Keratinocyte (primary cell): ENCODE measurements around the gene BTLA. TPM values are rescaled to one million over a fixed set of nuclear protein-coding genes. Genes with fewer than 3 reads are reported as not detected.

Experiments used
- DNase-seq: peaks from one replicate; pipeline ENCODE4 v3.0.0-alpha.2; 2011; ENCODE audit warnings: low read depth, missing footprints, low spot score
- FAIRE-seq: peaks from 2 replicates; lab custom pipeline; 2011; peaks lifted over from hg19 to GRCh38; lab: Jason Lieb, UNC
- H2AFZ ChIP-seq: 2 replicates; pipeline ENCODE4 v1.6.0; 2012; ENCODE audit warnings: low read length, control low read depth, inconsistent platforms; ENCODE audit not compliant: control insufficient read depth
- H3K27ac ChIP-seq: 2 replicates; pipeline ENCODE4 v1.5.1; 2011; ENCODE audit warnings: low read length; ENCODE audit not compliant: control insufficient read depth, insufficient read depth
- H3K27me3 ChIP-seq: 3 replicates; pipeline ENCODE4 v1.6.0; 2011; ENCODE audit warnings: low read length; ENCODE audit not compliant: control insufficient read depth, insufficient read depth; ENCODE audit errors: extremely low read depth
- H3K36me3 ChIP-seq, 2 experiments: 2 replicates in 1 of 2; 3 replicates in 1 of 2; pipeline ENCODE4 v1.5.1; 2011; ENCODE audit warnings: low read length in 2 of 2, mild to moderate bottlenecking in 1 of 2; ENCODE audit not compliant: control insufficient read depth in 2 of 2, insufficient read depth in 2 of 2; ENCODE audit errors: extremely low read depth in 1 of 2
- H3K4me1 ChIP-seq: 3 replicates; pipeline ENCODE4 v1.5.1; 2011; ENCODE audit warnings: low read length; ENCODE audit not compliant: control insufficient read depth, insufficient read depth; ENCODE audit errors: extremely low read depth
- H3K4me2 ChIP-seq: 3 replicates; pipeline ENCODE4 v1.6.0; 2011; ENCODE audit warnings: low read depth, low read length; ENCODE audit not compliant: control insufficient read depth, insufficient read depth; ENCODE audit errors: extremely low read depth
- H3K4me3 ChIP-seq, 3 experiments: fragments of 200-600 bp in 1 of 3; sonication (generic) in 1 of 3; 2 replicates in 2 of 3; 3 replicates in 1 of 3; pipeline ENCODE4 v1.5.1; 2011 to 2016; ENCODE audit warnings: low read length in 3 of 3, mild to moderate bottlenecking in 3 of 3, control low read depth in 2 of 3, inconsistent platforms in 1 of 3, low read depth in 1 of 3, mixed read lengths in 1 of 3, mixed run types in 1 of 3, moderate library complexity in 1 of 3; ENCODE audit not compliant: control insufficient read depth in 2 of 3, insufficient read depth in 2 of 3; ENCODE audit errors: extremely low read depth in 1 of 3
- H3K79me2 ChIP-seq: 2 replicates; pipeline ENCODE4 v1.6.0; 2012; ENCODE audit warnings: low read length; ENCODE audit not compliant: control insufficient read depth, insufficient read depth
- H3K9ac ChIP-seq: 3 replicates; pipeline ENCODE4 v1.6.0; 2011; ENCODE audit warnings: low read length; ENCODE audit not compliant: control insufficient read depth, insufficient read depth; ENCODE audit errors: extremely low read depth
- H3K9me1 ChIP-seq: 3 replicates; pipeline ENCODE4 v1.6.0; 2011; ENCODE audit warnings: low read length; ENCODE audit not compliant: control insufficient read depth, insufficient read depth; ENCODE audit errors: extremely low read depth
- H3K9me3 ChIP-seq: 2 replicates; pipeline ENCODE4 v1.5.1; 2012; ENCODE audit warnings: low read depth, low read length; ENCODE audit not compliant: control insufficient read depth
- H4K20me1 ChIP-seq: 3 replicates; pipeline ENCODE4 v1.6.0; 2011; ENCODE audit warnings: low read length; ENCODE audit not compliant: control insufficient read depth, insufficient read depth; ENCODE audit errors: extremely low read depth
- CTCF ChIP-seq, 3 experiments: IDR thresholded peaks in 1 of 3; conservative IDR thresholded peaks in 1 of 3; optimal IDR thresholded peaks in 1 of 3; 2 replicates in 2 of 3; 3 replicates in 1 of 3; pipeline versions ENCODE3 to v1.5.1; 2011; ENCODE audit warnings: low read length in 3 of 3, mild to moderate bottlenecking in 3 of 3, moderate library complexity in 2 of 3, control low read depth in 1 of 3, inconsistent platforms in 1 of 3; ENCODE audit not compliant: insufficient read depth in 2 of 3; ENCODE audit errors: extremely low read depth in 1 of 3
- EZH2 ChIP-seq: IDR thresholded peaks from one replicate; pipeline ENCODE4 v1.6.1; 2012; ENCODE audit warnings: inconsistent platforms, mild to moderate bottlenecking, low read length, moderate library complexity
- dilution Hi-C: fragments of 300-500 bp; cut with MboI; formaldehyde crosslinking; loops from one replicate; pipeline ENCODE4 v1.7.0; 2020; ENCODE audit warnings: low sequenced_read_pairs; ENCODE audit not compliant: extremely low pct_ligation_motif_present
- polyA plus RNA-seq, 5 experiments: library from polyadenylated mRNA; depleted of rRNA in 3 of 5; stranded (reverse) in 3 of 5; stranded (forward) in 1 of 5; unstranded in 1 of 5; fragments of >200 nt; gene quantifications; 1 replicate in 1 of 5; 2 replicates in 3 of 5; 3 replicates in 1 of 5; pipeline versions ENCODE4 v1.2.1 to v1.2.3, GENCODE V29; 2011 to 2012; ENCODE audit warnings: missing spikeins in 2 of 5, low read depth in 1 of 5, low replicate concordance in 1 of 5

The BTLA gene
- polyA plus RNA-seq, 1 donor (not counting 4 experiments of a cell fraction or from before 2014, with no cell fraction given) = 0.08 TPM

GRCh38 chr3:112492124-112492523 lies 7.1 kb downstream of the BTLA start:
- Histone ChIP-seq H3K4me3 (no peak overlapping the region), H3K27me3 (no peaks in the 10 kb centered on the region), H3K4me1 (no peaks in the 10 kb centered on the region), H3K9me3 (no peaks in the 10 kb centered on the region), H3K27ac (no peak overlapping the region), H3K9ac (no peak overlapping the region), H3K79me2 (no peaks in the 10 kb centered on the region), H3K4me2 (no peak overlapping the region), H2AFZ (no peak overlapping the region), H3K36me3 (no peaks in the 10 kb centered on the region), H3K9me1 (no peaks in the 10 kb centered on the region), H4K20me1 (no peaks in the 10 kb centered on the region)
- dilution Hi-C loops = no loop called here
- TF ChIP-seq CTCF (optimal IDR thresholded peaks at IDR 0.05 in 1 of 3, IDR thresholded peaks at IDR 0.05 in 1 of 3, conservative IDR thresholded peaks at IDR 0.05 in 1 of 3; ENCODE audit: extremely low read depth in 1 of 3, insufficient read depth in 2 of 3, low read length in 3 of 3) (no peak), EZH2 (no peak)
- FAIRE-seq (no peak), DNase-seq (no peak)

- H3K9me3 ChIP-seq = no peaks in the 10 kb centered on the region
- no peaks in the 10 kb centered on the region for H3K79me2 ChIP-seq
- no peak overlapping the region for H3K9ac ChIP-seq
- TF ChIP-seq CTCF (optimal IDR thresholded peaks at IDR 0.05 in 1 of 3, IDR thresholded peaks at IDR 0.05 in 1 of 3, conservative IDR thresholded peaks at IDR 0.05 in 1 of 3; ENCODE audit: extremely low read depth in 1 of 3, insufficient read depth in 2 of 3, low read length in 3 of 3) (no peak), EZH2 (no peak)
- no peak overlapping the region for H3K27ac ChIP-seq
- H3K36me3 ChIP-seq = no peaks in the 10 kb centered on the region
- no peaks in the 10 kb centered on the region for H4K20me1 ChIP-seq
- H3K27me3 ChIP-seq = no peaks in the 10 kb centered on the region
- H2AFZ ChIP-seq = no peak overlapping the region
- no peak overlapping the region for H3K4me2 ChIP-seq
- dilution Hi-C loops = no loop called here
- DNase-seq (no peak), FAIRE-seq (no peak)
- H3K9me1 ChIP-seq = no peaks in the 10 kb centered on the region
- no peak overlapping the region for H3K4me3 ChIP-seq
- no peaks in the 10 kb centered on the region for H3K4me1 ChIP-seq
Observed at GRCh38 chr3:112491373-112491772, 7.9 kb downstream of the BTLA start.
